Aorta (tissue), 5 donors: ENCODE measurements around the gene RIN3. TPM values are rescaled to one million over a fixed set of nuclear protein-coding genes. Genes with fewer than 3 reads are reported as not detected.

Source experiments
- ATAC-seq: fragments of 200-7000 bp; cut with Tn5 transposase; one replicate; pipeline ENCODE4 v1.9.1; 2022; ENCODE audit warnings: moderate library complexity; ENCODE audit not compliant: low FRiP score
- DNase-seq, 2 donors: peaks; one replicate each; pipeline ENCODE4 v3.0.0-alpha.2; 2020
- H3K27ac ChIP-seq, 2 donors: one replicate each; pipeline ENCODE4 v1.5.1; 2013; ENCODE audit warnings: low read length in 2 of 2, mild to moderate bottlenecking in 2 of 2, moderate library complexity in 2 of 2, control low read depth in 1 of 2, inconsistent platforms in 1 of 2, low read depth in 1 of 2
- H3K27me3 ChIP-seq, 2 donors: one replicate each; pipeline ENCODE4 v1.6.1; 2013; ENCODE audit warnings: control low read depth in 1 of 2, low read length in 1 of 2, mild to moderate bottlenecking in 1 of 2, moderate library complexity in 1 of 2; ENCODE audit not compliant: insufficient read depth in 2 of 2, control insufficient read depth in 1 of 2
- H3K36me3 ChIP-seq, 2 donors: one replicate each; pipeline ENCODE4 v1.6.1; 2013; ENCODE audit warnings: control low read depth in 1 of 2, low read length in 1 of 2, mild to moderate bottlenecking in 1 of 2; ENCODE audit not compliant: insufficient read depth in 2 of 2, control insufficient read depth in 1 of 2
- H3K4me1 ChIP-seq, 2 donors: one replicate each; pipeline ENCODE4 v1.6.1; 2013; ENCODE audit warnings: low read length in 2 of 2, control low read depth in 1 of 2, mild to moderate bottlenecking in 1 of 2, moderate library complexity in 1 of 2; ENCODE audit not compliant: insufficient read depth in 2 of 2, control insufficient read depth in 1 of 2
- H3K4me3 ChIP-seq, 2 donors: one replicate each; pipeline ENCODE4 v1.5.1; 2013; ENCODE audit warnings: low read length in 2 of 2, control low read depth in 1 of 2, mild to moderate bottlenecking in 1 of 2
- H3K9me3 ChIP-seq: one replicate; pipeline ENCODE4 v1.6.1; 2013; ENCODE audit warnings: mild to moderate bottlenecking, low read length; ENCODE audit not compliant: control insufficient read depth
- WGBS, 2 donors: extraction: QIAGEN DNeasy Blood & Tissue Kit; methylation state at CpG; one replicate each; pipeline ENCODE4 v1.1.7; 2013; 5-methylcytosine and 5-hydroxymethylcytosine counted together
- intact Hi-C, 2 donors: fragments of 100-400 bp; cut with DNase I; formaldehyde crosslinking; loops; one replicate each; pipeline versions ENCODE4 v1.14.2 to v1.15.0; 2022
- polyA plus RNA-seq, 2 donors: library from polyadenylated mRNA; stranded (reverse); fragments of 200-250 nt; gene quantifications; one replicate each; pipeline ENCODE4 v1.2.3, GENCODE V29; 2013
- total RNA-seq, 2 donors: library from RNA; stranded (reverse); fragmentation: NEBNext Ultra II Directional; extraction: Animal tissue kit (Norgen Biotek cat#: 25700); gene quantifications; one replicate each; pipeline ENCODE4 v1.2.1, GENCODE V29; 2021
- donor health status: healthy with polysubstance abuse.
- donor health status: Bipolar disorder and iron deficiency.
- donor health status: DM: no; HTN: no; CAD: no.
- donor health status: DM: no; HTN: no; CAD: no.
- donor health status: DM: yes; HTN: yes; CAD: no.

The RIN3 gene
- total and polyA plus RNA-seq, 4 donors, result 10.5 to 53.8 (median 30.1) TPM

GRCh38 chr14:92516966-92517506, 3.5 kb downstream of the RIN3 start:
- Histone ChIP-seq H3K36me3 (no peaks in the 10 kb centered on the region), H3K4me1 (no peaks in the 10 kb centered on the region), H3K4me3 (no peak overlapping the region), H3K27me3 (no peaks in the 10 kb centered on the region), H3K27ac (no peak overlapping the region), H3K9me3 (no peaks in the 10 kb centered on the region)
- DNase-seq, result peak in 1 of 2 donors; percentile 29
- no peak for ATAC-seq
- WGBS, 2 donors, result 94% methylated on average over 5 of the region's 5 CpGs
- intact Hi-C loops, result no loop called here

GRCh38 chr14:92517761-92518160, 4.2 kb downstream of the RIN3 start:
- Histone ChIP-seq H3K4me1 (no peaks in the 10 kb centered on the region), H3K9me3 (no peaks in the 10 kb centered on the region), H3K4me3 (no peak overlapping the region), H3K27me3 (no peaks in the 10 kb centered on the region), H3K36me3 (no peaks in the 10 kb centered on the region), H3K27ac (no peak overlapping the region)
- ATAC-seq (no peak), DNase-seq (no peak)
- intact Hi-C loops, result no loop called here
- WGBS, 2 donors, result 67 to 79% methylated on average over 2 of the region's 2 CpGs

- no peaks in the 10 kb centered on the region for H3K36me3 ChIP-seq
- ATAC-seq (no peak), DNase-seq (no peak)
- H3K4me1 ChIP-seq, result no peaks in the 10 kb centered on the region
- H3K27me3 ChIP-seq, result no peaks in the 10 kb centered on the region
- WGBS, 2 donors, result 93% methylated on average over 20 of the region's 20 CpGs
- H3K9me3 ChIP-seq, result no peaks in the 10 kb centered on the region
- intact Hi-C loops, result no loop called here
- H3K27ac ChIP-seq, result no peak overlapping the region
- no peak overlapping the region for H3K4me3 ChIP-seq
These were observed 5.9 kb downstream of the RIN3 start for GRCh38 chr14:92519246-92520101.

GRCh38 chr14:92520102-92521057, 6.8 kb downstream of the RIN3 start:
- H3K9me3 ChIP-seq, result no peaks in the 10 kb centered on the region
- intact Hi-C loops, result no loop called here
- peaks cover 0 to 2% of the 10 kb centered on the region in 2 donors for H3K4me1 ChIP-seq
- ATAC-seq (peak; percentile 31), DNase-seq (no peak)
- H3K36me3 ChIP-seq, result no peaks in the 10 kb centered on the region
- H3K27me3 ChIP-seq, result no peaks in the 10 kb centered on the region
- WGBS, 2 donors, result 92% methylated on average over 17 of the region's 17 CpGs
- no peak overlapping the region for H3K4me3 ChIP-seq
- no peak overlapping the region for H3K27ac ChIP-seq

GRCh38 chr14:92521058-92521415, 7.5 kb downstream of the RIN3 start:
- ATAC-seq (no peak), DNase-seq (no peak)
- intact Hi-C loops, result no loop called here
- peaks cover 0 to 2% of the 10 kb centered on the region in 2 donors for H3K4me1 ChIP-seq
- 90 to 98% methylated on average over 2 of the region's 2 CpGs for WGBS, 2 donors
- H3K4me3 ChIP-seq, result no peak overlapping the region
- no peaks in the 10 kb centered on the region for H3K36me3 ChIP-seq
- no peaks in the 10 kb centered on the region for H3K9me3 ChIP-seq
- H3K27ac ChIP-seq, result no peak overlapping the region
- H3K27me3 ChIP-seq, result no peaks in the 10 kb centered on the region

- Histone ChIP-seq H3K4me3 (no peak overlapping the region), H3K4me1 (peaks cover 0 to 2% of the 10 kb centered on the region in 2 donors), H3K27ac (no peak overlapping the region), H3K27me3 (no peaks in the 10 kb centered on the region), H3K9me3 (no peaks in the 10 kb centered on the region), H3K36me3 (no peaks in the 10 kb centered on the region)
- ATAC-seq (no peak), DNase-seq (no peak)
- 87 to 91% methylated on average over 6 of the region's 6 CpGs for WGBS, 2 donors
- intact Hi-C loops, result no loop called here
These were observed 10.2 kb downstream of the RIN3 start for GRCh38 chr14:92523752-92524151.

GRCh38 chr14:92524602-92525185, 11.1 kb downstream of the RIN3 start:
- peak overlapping the region in 1 of 2 donors; percentile 7 for H3K27ac ChIP-seq
- H3K4me1 ChIP-seq, result peaks cover 0 to 2% of the 10 kb centered on the region in 2 donors
- ATAC-seq, result peak; percentile 29

GRCh38 chr14:92525322-92526095, 11.9 kb downstream of the RIN3 start:
- no peak overlapping the region for H3K27ac ChIP-seq
- H3K36me3 ChIP-seq, result no peaks in the 10 kb centered on the region
- H3K4me3 ChIP-seq, result no peak overlapping the region
- no peaks in the 10 kb centered on the region for H3K9me3 ChIP-seq
- H3K4me1 ChIP-seq, result peaks cover 0 to 2% of the 10 kb centered on the region in 2 donors
- ATAC-seq, result no peak
- WGBS, 2 donors, result 81 to 85% methylated on average over 12 of the region's 12 CpGs
- DNase-seq, result no peak
- intact Hi-C loops, result no loop called here
- no peaks in the 10 kb centered on the region for H3K27me3 ChIP-seq

More at GRCh38 chr14:92524602-92525185, 11.1 kb downstream of the RIN3 start:
- no peak for DNase-seq
- Histone ChIP-seq H3K36me3 (no peaks in the 10 kb centered on the region), H3K9me3 (no peaks in the 10 kb centered on the region), H3K4me3 (no peak overlapping the region), H3K27me3 (no peaks in the 10 kb centered on the region)
- 81 to 87% methylated on average over 10 of the region's 10 CpGs for WGBS, 2 donors
- intact Hi-C loops, result no loop called here
